ENCODE results near the gene RTN4RL1. TPM values are rescaled to one million over a fixed set of nuclear protein-coding genes. Genes with fewer than 3 reads are reported as not detected.

The RTN4RL1 gene
- total RNA-seq, 2 donors from 2014 or later: 18.2 to 19.6 TPM

- no peak overlapping the region for H3K27ac Mint-ChIP-seq
- Histone ChIP-seq H3K27ac (ENCODE audit: low read depth, low read length) (no peak overlapping the region), H3K9me3 (ENCODE audit: control insufficient read depth, low read length) (no peaks in the 10 kb centered on the region), H3K27me3 (ENCODE audit: control insufficient read depth, insufficient read depth, low read length, poor library complexity, severe bottlenecking) (no peaks in the 10 kb centered on the region), H3K9ac (ENCODE audit: extremely low read depth, low read length, poor library complexity, severe bottlenecking) (no peak overlapping the region), H3K4me3 (ENCODE audit: low read length) (peak overlapping the region; percentile 97), H3K36me3 (ENCODE audit: control insufficient read depth, insufficient read depth, low read length) (no peaks in the 10 kb centered on the region), H3K4me1 (ENCODE audit: control insufficient read depth, insufficient read depth, low read length) (peaks cover 4% of the 10 kb centered on the region)
- no peaks in the 10 kb centered on the region for H3K36me3 Mint-ChIP-seq (ENCODE audit: low read depth)
- peak overlapping the region; percentile 94 for H3K4me3 Mint-ChIP-seq
- H3K27me3 Mint-ChIP-seq (ENCODE audit: insufficient read depth): peaks cover 40% of the 10 kb centered on the region
- TF ChIP-seq CTCF (conservative IDR thresholded peaks at IDR 0.05): peak; percentile 82
- H3K9me3 Mint-ChIP-seq: peaks cover 4% of the 10 kb centered on the region
- WGBS, 2 experiments (ENCODE audit: insufficient coverage in 1 of 2, insufficient read length in 1 of 2): 27 to 39% methylated on average over 7 to 10 of the region's 10 CpGs
- H3K4me1 Mint-ChIP-seq: peaks cover 5% of the 10 kb centered on the region
- peak; percentile 93 for DNase-seq
Measured at GRCh38 chr17:2030779-2031163, 5.6 kb upstream of the RTN4RL1 start.

GRCh38 chr17:2029911-2030778 is 5.0 kb upstream of the RTN4RL1 start, which contains the start of gene DPH1:
Gene DPH1, plus strand, starts transcription at chr17:2030153. Its CDS starts 17 bp downstream, at chr17:2030170.
- Mint-ChIP-seq H3K27ac (peak within 1 kb of the TSS; percentile 88), H3K4me1 (peaks cover 5% of the 10 kb centered on the region)

GRCh38 chr17:2028737-2029136 is 3.6 kb upstream of the RTN4RL1 start:
- H3K4me1 Mint-ChIP-seq: peaks cover 5% of the 10 kb centered on the region
- Histone ChIP-seq H3K4me1 (ENCODE audit: control insufficient read depth, insufficient read depth, low read length) (peaks cover 4% of the 10 kb centered on the region), H3K27ac (ENCODE audit: low read depth, low read length) (no peak overlapping the region), H3K4me3 (ENCODE audit: low read length) (no peak overlapping the region), H3K27me3 (ENCODE audit: control insufficient read depth, insufficient read depth, low read length, poor library complexity, severe bottlenecking) (no peaks in the 10 kb centered on the region), H3K9ac (ENCODE audit: extremely low read depth, low read length, poor library complexity, severe bottlenecking) (no peak overlapping the region), H3K36me3 (ENCODE audit: control insufficient read depth, insufficient read depth, low read length) (no peaks in the 10 kb centered on the region), H3K9me3 (ENCODE audit: control insufficient read depth, low read length) (no peaks in the 10 kb centered on the region)
- H3K9me3 Mint-ChIP-seq: peaks cover 4% of the 10 kb centered on the region
- H3K27me3 Mint-ChIP-seq (ENCODE audit: insufficient read depth): peaks cover 54% of the 10 kb centered on the region
- no peak for DNase-seq
- H3K36me3 Mint-ChIP-seq (ENCODE audit: low read depth): no peaks in the 10 kb centered on the region
- TF ChIP-seq CTCF (conservative IDR thresholded peaks at IDR 0.05): no peak
- no peak overlapping the region for H3K27ac Mint-ChIP-seq
- WGBS, 2 experiments (ENCODE audit: insufficient coverage in 1 of 2, insufficient read length in 1 of 2): 49 to 62% methylated on average over 5 to 6 of the region's 6 CpGs
- H3K4me3 Mint-ChIP-seq: no peak overlapping the region

More at GRCh38 chr17:2029911-2030778, 5.0 kb upstream of the RTN4RL1 start, which contains the start of gene DPH1:
- Histone ChIP-seq H3K27ac (ENCODE audit: low read depth, low read length) (no peak within 1 kb of the TSS), H3K9ac (ENCODE audit: extremely low read depth, low read length, poor library complexity, severe bottlenecking) (peak within 1 kb of the TSS; percentile 59), H3K4me1 (ENCODE audit: control insufficient read depth, insufficient read depth, low read length) (peaks cover 4% of the 10 kb centered on the region), H3K4me3 (ENCODE audit: low read length) (peak within 1 kb of the TSS; percentile 97), H3K9me3 (ENCODE audit: control insufficient read depth, low read length) (no peaks in the 10 kb centered on the region), H3K27me3 (ENCODE audit: control insufficient read depth, insufficient read depth, low read length, poor library complexity, severe bottlenecking) (no peaks in the 10 kb centered on the region), H3K36me3 (ENCODE audit: control insufficient read depth, insufficient read depth, low read length) (no peaks in the 10 kb centered on the region)
- no peak for TF ChIP-seq CTCF (conservative IDR thresholded peaks at IDR 0.05)
- peak; percentile 98 for DNase-seq
- H3K4me3 Mint-ChIP-seq: peak within 1 kb of the TSS; percentile 94
- 1 to 2% methylated on average over 29 to 59 of the region's 59 CpGs for WGBS, 2 experiments (ENCODE audit: insufficient coverage in 1 of 2, insufficient read length in 1 of 2)
- H3K36me3 Mint-ChIP-seq (ENCODE audit: low read depth): no peaks in the 10 kb centered on the region
- peaks cover 46% of the 10 kb centered on the region for H3K27me3 Mint-ChIP-seq (ENCODE audit: insufficient read depth)
- H3K9me3 Mint-ChIP-seq: peaks cover 4% of the 10 kb centered on the region

Measured in endodermal cell (in vitro differentiated cells).